RWPE1 (cell line): ENCODE measurements around the gene TET3.

Experiments
- CTCF ChIA-PET: fragments of 350-600 bp; sonication (Branson Sonifier 250); formaldehyde crosslinking; extraction: SDS; loops from one replicate; lab custom pipeline; 2021; lab: Yijun Ruan, JAX
- POLR2A ChIA-PET: fragments of 400-600 bp; formaldehyde crosslinking; extraction: SDS; loops from one replicate; lab custom pipeline; 2020; ENCODE audit warnings: antibody characterized with exemption; ENCODE audit not compliant: low non-redundant PET; lab: Yijun Ruan, JAX
- DNase-seq: peaks from one replicate; pipeline ENCODE4 v3.0.0; 2012; ENCODE audit warnings: low spot score
- H3K27ac ChIP-seq: fragments of 450-650 bp; 2 replicates; pipeline ENCODE4 v1.5.1; 2017
- CTCF ChIP-seq: fragments of 450-650 bp; conservative IDR thresholded peaks from 2 replicates; pipeline ENCODE4 v1.5.1; 2017; ENCODE audit warnings: low read depth, mild to moderate bottlenecking

TET3 gene

GRCh38 chr2:73942664-73943063 is 42.0 kb upstream of the TET3 start:
- POLR2A ChIA-PET: no interaction called here
- CTCF ChIA-PET: no interaction called here

GRCh38 chr2:73944714-73945113 is 40.0 kb upstream of the TET3 start:
- POLR2A ChIA-PET: no interaction called here
- no peak overlapping the region for H3K27ac ChIP-seq
- CTCF ChIA-PET: interaction anchor here (0.6 to 1.3 kb wide), 3 partner anchors 16 to 392 kb away, joined by 3 to 6 read pairs (median 4); no protein-coding TSS in a partner anchor
- DNase-seq: no peak
- TF ChIP-seq CTCF: no peak

More at GRCh38 chr2:73942664-73943063, 42.0 kb upstream of the TET3 start:
- TF ChIP-seq CTCF: no peak
- no peak overlapping the region for H3K27ac ChIP-seq
- DNase-seq: no peak

GRCh38 chr2:73946215-73946614 is 38.5 kb upstream of the TET3 start:
- no peak for TF ChIP-seq CTCF
- H3K27ac ChIP-seq: no peak overlapping the region
- POLR2A ChIA-PET: no interaction called here
- DNase-seq: no peak
- CTCF ChIA-PET: no interaction called here

GRCh38 chr2:73946666-73947065 is 38.0 kb upstream of the TET3 start:
- ChIA-PET CTCF (no interaction called here), POLR2A (no interaction called here)
- TF ChIP-seq CTCF: no peak
- no peak for DNase-seq
- H3K27ac ChIP-seq: no peak overlapping the region

- H3K27ac ChIP-seq: no peak overlapping the region
- TF ChIP-seq CTCF: no peak
- CTCF ChIA-PET: no interaction called here
- POLR2A ChIA-PET: no interaction called here
- no peak for DNase-seq
Measured at GRCh38 chr2:73947412-73948018, 37.2 kb upstream of the TET3 start.

- CTCF ChIA-PET: no interaction called here
- POLR2A ChIA-PET: no interaction called here
- H3K27ac ChIP-seq: no peak overlapping the region
- TF ChIP-seq CTCF: no peak
- no peak for DNase-seq
Measured at GRCh38 chr2:73949802-73950201, 34.9 kb upstream of the TET3 start.
